Measurements from ENCODE around the gene LRIG1. TPM values are rescaled to one million over a fixed set of nuclear protein-coding genes. Genes with fewer than 3 reads are reported as not detected.

Gene LRIG1
- total RNA-seq, 2 donors from 2014 or later = 121 to 131 TPM

DNA sequence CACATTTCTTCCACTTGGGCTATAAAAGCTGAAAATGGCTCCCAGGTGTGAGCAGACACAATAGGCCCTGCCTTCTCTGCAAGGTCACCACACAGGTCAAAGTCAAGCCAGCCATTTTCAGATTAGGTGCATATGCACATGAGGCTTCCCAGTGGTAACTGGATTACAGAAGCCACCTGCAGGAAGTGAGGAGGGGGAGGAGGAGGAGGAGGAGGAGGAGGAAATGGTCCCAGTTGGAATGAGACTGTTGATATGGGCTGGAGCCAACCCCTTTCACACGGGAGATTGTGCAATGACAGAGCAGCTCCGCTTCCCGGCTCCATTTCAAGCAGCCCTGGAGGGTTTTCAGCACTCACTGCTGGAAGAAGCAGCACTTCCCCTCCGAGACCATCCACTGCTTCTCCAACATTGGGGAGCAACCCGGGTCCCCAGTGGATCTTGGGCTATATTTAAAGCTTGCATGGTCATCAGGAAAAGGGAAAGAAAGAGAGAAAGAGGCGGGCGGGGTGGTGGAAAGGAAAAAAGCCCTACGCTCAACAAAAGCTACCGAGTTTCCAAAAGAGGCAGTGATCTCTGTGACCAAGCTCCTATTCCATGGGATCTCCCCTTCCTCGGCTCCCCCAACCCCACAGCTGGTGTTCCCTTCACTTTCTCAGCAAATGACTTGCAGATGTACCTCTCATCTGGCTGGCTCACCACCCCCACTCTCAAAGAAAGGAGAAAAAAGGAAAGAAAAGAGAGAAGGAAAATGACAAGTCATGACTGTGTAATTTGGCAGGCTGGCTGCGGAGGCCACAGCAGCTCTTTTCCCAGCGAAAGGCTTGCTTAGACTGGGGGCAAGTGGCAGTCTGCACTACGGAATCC lies 58.3 kb downstream of the LRIG1 start:
- no peaks in the 10 kb centered on the region for H3K36me3 ChIP-seq
- peaks cover 26 to 57% of the 10 kb centered on the region in 2 donors for H3K4me1 ChIP-seq (ENCODE audit: control insufficient read depth in 1 of 2, low read depth in 2 of 2)
- no peaks in the 10 kb centered on the region for H3K27me3 ChIP-seq (replicated peaks; ENCODE audit: insufficient read depth)
- TF ChIP-seq, protein P1, sequence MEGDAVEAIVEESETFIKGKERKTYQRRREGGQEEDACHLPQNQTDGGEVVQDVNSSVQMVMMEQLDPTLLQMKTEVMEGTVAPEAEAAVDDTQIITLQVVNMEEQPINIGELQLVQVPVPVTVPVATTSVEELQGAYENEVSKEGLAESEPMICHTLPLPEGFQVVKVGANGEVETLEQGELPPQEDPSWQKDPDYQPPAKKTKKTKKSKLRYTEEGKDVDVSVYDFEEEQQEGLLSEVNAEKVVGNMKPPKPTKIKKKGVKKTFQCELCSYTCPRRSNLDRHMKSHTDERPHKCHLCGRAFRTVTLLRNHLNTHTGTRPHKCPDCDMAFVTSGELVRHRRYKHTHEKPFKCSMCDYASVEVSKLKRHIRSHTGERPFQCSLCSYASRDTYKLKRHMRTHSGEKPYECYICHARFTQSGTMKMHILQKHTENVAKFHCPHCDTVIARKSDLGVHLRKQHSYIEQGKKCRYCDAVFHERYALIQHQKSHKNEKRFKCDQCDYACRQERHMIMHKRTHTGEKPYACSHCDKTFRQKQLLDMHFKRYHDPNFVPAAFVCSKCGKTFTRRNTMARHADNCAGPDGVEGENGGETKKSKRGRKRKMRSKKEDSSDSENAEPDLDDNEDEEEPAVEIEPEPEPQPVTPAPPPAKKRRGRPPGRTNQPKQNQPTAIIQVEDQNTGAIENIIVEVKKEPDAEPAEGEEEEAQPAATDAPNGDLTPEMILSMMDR (IDR thresholded peaks at IDR 0.05) = no peak
- DNase-seq (ENCODE audit: low spot score) (no peak), ATAC-seq (ENCODE audit: insufficient number of reproducible peaks, low FRiP score, low read depth) (no peak)
- peak overlapping the region; percentile 51 for H3K4me3 ChIP-seq
- no peaks in the 10 kb centered on the region for H3K9me3 ChIP-seq
- H3K27ac ChIP-seq = peak overlapping the region; percentile 80 to 89

DNA sequence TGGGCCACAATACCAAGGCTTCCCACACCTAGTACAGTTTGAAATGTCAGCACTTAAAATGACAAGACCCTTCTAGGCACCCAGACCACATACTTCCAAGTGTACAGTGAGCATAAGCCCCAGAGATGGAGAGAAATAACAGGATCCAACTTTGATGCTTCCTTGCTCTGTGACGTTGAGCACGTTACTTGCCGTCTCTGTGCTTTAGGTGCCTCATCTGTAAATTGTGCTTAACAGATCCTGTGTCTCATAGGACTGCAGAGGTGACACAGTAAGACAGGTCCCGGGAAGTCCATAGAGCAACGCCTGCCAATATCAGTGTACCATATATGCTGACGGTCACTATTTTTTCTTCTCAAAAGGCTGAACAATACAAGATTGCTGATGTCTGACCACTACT lies 59.1 kb downstream of the LRIG1 start:
- peaks cover 26 to 62% of the 10 kb centered on the region in 2 donors for H3K4me1 ChIP-seq (ENCODE audit: control insufficient read depth in 1 of 2, low read depth in 2 of 2)

DNA sequence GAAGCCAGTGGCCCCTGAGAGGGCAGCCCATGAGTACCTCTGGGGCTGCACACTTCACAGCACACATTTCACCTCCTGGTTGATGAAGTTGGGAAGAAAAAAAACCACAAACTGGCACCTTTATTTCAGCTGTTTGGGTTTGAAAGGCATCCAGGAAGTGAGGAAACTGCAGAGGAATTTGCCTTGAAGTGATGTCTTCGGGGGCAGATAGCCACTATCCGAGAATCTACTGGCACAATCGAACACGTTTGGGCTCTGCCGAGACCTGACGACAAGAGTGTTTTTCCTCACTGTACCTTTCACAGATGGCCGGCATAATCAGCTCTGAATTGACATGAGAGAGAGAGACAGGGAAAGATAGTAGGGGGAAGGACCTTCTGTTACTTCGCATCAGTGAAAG lies 59.7 kb downstream of the LRIG1 start:
- Histone ChIP-seq H3K4me1 (ENCODE audit: control insufficient read depth in 1 of 2, low read depth in 2 of 2) (peaks cover 26 to 67% of the 10 kb centered on the region in 2 donors), H3K27ac (peak overlapping the region; percentile 80 to 89), H3K9me3 (no peaks in the 10 kb centered on the region), H3K36me3 (no peaks in the 10 kb centered on the region), H3K27me3 (replicated peaks; ENCODE audit: insufficient read depth) (no peaks in the 10 kb centered on the region), H3K4me3 (no peak overlapping the region)
- TF ChIP-seq, protein P1 (IDR thresholded peaks at IDR 0.05) = no peak
- no peak for ATAC-seq (ENCODE audit: insufficient number of reproducible peaks, low FRiP score, low read depth)
- no peak for DNase-seq (ENCODE audit: low spot score)

More for the DNA sequence above, 59.1 kb downstream of the LRIG1 start:
- H3K36me3 ChIP-seq = no peaks in the 10 kb centered on the region
- H3K27me3 ChIP-seq (replicated peaks; ENCODE audit: insufficient read depth) = no peaks in the 10 kb centered on the region
- H3K9me3 ChIP-seq = no peaks in the 10 kb centered on the region
- ATAC-seq (ENCODE audit: insufficient number of reproducible peaks, low FRiP score, low read depth) (no peak), DNase-seq (ENCODE audit: low spot score) (no peak)
- TF ChIP-seq, protein P1 (IDR thresholded peaks at IDR 0.05) = no peak
- no peak overlapping the region for H3K4me3 ChIP-seq
- H3K27ac ChIP-seq = peak overlapping the region; percentile 80 to 89

DNA sequence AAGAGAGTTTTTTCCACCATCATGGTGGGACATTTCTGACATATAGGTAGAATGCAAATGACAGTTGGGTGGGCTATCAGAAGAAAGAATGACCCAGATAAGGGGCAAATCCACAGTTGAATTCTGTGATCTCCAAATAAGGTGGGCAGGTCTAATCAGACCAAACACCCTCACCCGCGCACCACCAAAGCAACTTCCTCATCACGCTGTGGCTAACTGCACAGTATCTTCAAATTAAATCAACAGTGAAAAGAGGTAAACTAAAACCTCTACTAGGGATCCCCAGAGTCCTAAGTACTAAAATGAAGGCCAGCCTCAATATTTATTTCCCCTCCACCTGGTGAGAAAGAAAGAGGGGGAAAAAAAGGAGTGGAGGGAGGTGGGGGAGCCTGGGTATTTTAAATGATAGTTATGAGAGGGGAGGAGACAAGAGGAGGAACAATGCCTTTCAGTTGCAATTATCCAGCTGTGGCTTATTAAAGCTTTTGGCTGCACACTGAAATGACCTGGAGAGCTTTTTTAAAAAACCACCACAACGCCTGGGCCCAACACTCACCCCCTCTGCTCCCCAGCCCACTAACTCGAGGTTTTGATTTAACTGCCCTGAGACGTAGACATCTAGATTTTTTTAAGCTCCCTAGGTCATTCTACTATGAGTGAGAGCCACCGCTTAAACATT lies 61.0 kb downstream of the LRIG1 start:
- no peak overlapping the region for H3K4me3 ChIP-seq
- ATAC-seq (ENCODE audit: insufficient number of reproducible peaks, low FRiP score, low read depth) = no peak
- TF ChIP-seq, protein P1 (IDR thresholded peaks at IDR 0.05) = no peak
- no peaks in the 10 kb centered on the region for H3K27me3 ChIP-seq (replicated peaks; ENCODE audit: insufficient read depth)
- H3K9me3 ChIP-seq = no peaks in the 10 kb centered on the region
- H3K4me1 ChIP-seq (ENCODE audit: control insufficient read depth in 1 of 2, low read depth in 2 of 2) = peaks cover 26 to 80% of the 10 kb centered on the region in 2 donors
- DNase-seq (ENCODE audit: low spot score) = no peak
- H3K36me3 ChIP-seq = no peaks in the 10 kb centered on the region
- peak overlapping the region in 1 of 2 donors; percentile 7 for H3K27ac ChIP-seq

DNA sequence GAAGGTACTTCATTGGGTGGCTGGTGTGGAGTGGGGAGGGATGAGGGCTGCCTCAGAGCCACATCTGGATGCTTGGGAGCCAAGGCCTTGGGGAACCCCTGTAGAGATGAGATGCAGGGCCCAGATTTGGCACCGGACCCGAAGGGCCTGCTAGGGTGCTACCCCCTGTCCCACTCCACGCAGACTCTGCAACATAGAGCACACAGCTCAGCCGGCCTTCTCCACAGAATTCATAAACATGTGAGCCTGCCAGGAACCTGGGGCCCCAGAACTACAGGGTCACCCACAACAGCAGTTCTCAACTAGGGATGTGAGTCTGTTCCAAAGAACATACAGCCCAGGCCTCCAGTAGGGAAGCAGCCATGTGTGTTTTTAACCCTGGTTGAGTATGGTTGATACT lies 62.8 kb downstream of the LRIG1 start:
- Histone ChIP-seq H3K27ac (no peak overlapping the region), H3K9me3 (no peaks in the 10 kb centered on the region), H3K4me1 (ENCODE audit: control insufficient read depth in 1 of 2, low read depth in 2 of 2) (peaks cover 27 to 74% of the 10 kb centered on the region in 2 donors), H3K4me3 (no peak overlapping the region), H3K36me3 (no peaks in the 10 kb centered on the region), H3K27me3 (replicated peaks; ENCODE audit: insufficient read depth) (no peaks in the 10 kb centered on the region)
- TF ChIP-seq, protein P1 (IDR thresholded peaks at IDR 0.05) = no peak
- ATAC-seq (ENCODE audit: insufficient number of reproducible peaks, low FRiP score, low read depth) (no peak), DNase-seq (ENCODE audit: low spot score) (no peak)

Data from thoracic aorta (tissue), 2 donors.